SK-N-SH (cell line): Measurements from ENCODE around the gene EMILIN2. TPM values are rescaled to one million over a fixed set of nuclear protein-coding genes. Genes with fewer than 3 reads are reported as not detected.

Experiments used
- CTCF ChIA-PET: fragments of 300-600, 350-600 bp; formaldehyde crosslinking; extraction: SDS; loops from one replicate; lab custom pipeline; 2021; lab: Yijun Ruan, JAX
- POLR2A ChIA-PET: fragments of 350-600 bp; sonication (Branson Sonifier 250); formaldehyde crosslinking; extraction: SDS; loops from one replicate; lab custom pipeline; 2020; ENCODE audit warnings: antibody characterized with exemption, inconsistent platforms; lab: Yijun Ruan, JAX
- DNase-seq: peaks from one replicate; pipeline ENCODE4 v3.0.0; 2012
- H2AFZ ChIP-seq: fragments of 200-600 bp; sonication (generic); 2 replicates; pipeline ENCODE4 v1.8.1; 2016; ENCODE audit warnings: antibody characterized with exemption, mild to moderate bottlenecking, low read depth
- H3F3A ChIP-seq: fragments of 200-600 bp; sonication (generic); replicated peaks from 2 replicates; pipeline ENCODE3; 2016; ENCODE audit warnings: antibody characterized with exemption, mild to moderate bottlenecking; ENCODE audit not compliant: insufficient read depth
- H3K27ac ChIP-seq, 2 experiments: fragments of 200-500 bp in 1 of 2; fragments of 200-600 bp in 1 of 2; sonication (Bioruptor generic) in 1 of 2; sonication (generic), shearing (Covaris generic) in 1 of 2; 2 replicates each; pipeline versions ENCODE4 v1.5.1 to v1.6.1; 2014 to 2016; ENCODE audit warnings: low read depth in 2 of 2, inconsistent platforms in 1 of 2, low read length in 1 of 2, mild to moderate bottlenecking in 1 of 2, mixed read lengths in 1 of 2
- H3K27me3 ChIP-seq: fragments of 200-600 bp; sonication (generic), shearing (Covaris generic); 2 replicates; pipeline ENCODE4 v1.6.1; 2016; ENCODE audit warnings: mixed run types; ENCODE audit not compliant: insufficient read depth
- H3K36me3 ChIP-seq, 2 experiments: fragments of 200-500 bp in 1 of 2; fragments of 200-600 bp in 1 of 2; sonication (Bioruptor generic) in 1 of 2; sonication (generic) in 1 of 2; replicated peaks in 1 of 2; 2 replicates each; pipeline versions ENCODE3 to v1.5.1; 2014 to 2016; ENCODE audit warnings: low read length in 1 of 2, mild to moderate bottlenecking in 1 of 2; ENCODE audit not compliant: insufficient read depth in 2 of 2, control insufficient read depth in 1 of 2
- H3K4me1 ChIP-seq, 2 experiments: fragments of 200-500 bp in 1 of 2; fragments of 200-600 bp in 1 of 2; sonication (Bioruptor generic) in 1 of 2; sonication (generic), shearing (Covaris generic) in 1 of 2; 2 replicates each; pipeline versions ENCODE4 v1.5.1 to v1.6.1; 2014 to 2016; ENCODE audit warnings: low read depth in 1 of 2, low read length in 1 of 2, mixed run types in 1 of 2; ENCODE audit not compliant: insufficient read depth in 2 of 2, control insufficient read depth in 1 of 2
- H3K4me2 ChIP-seq: fragments of 200-600 bp; sonication (generic), shearing (Covaris generic); 2 replicates; pipeline ENCODE4 v1.6.1; 2017; ENCODE audit warnings: mixed run types
- H3K4me3 ChIP-seq, 2 experiments: fragments of 200-500 bp in 1 of 2; fragments of 200-600 bp in 1 of 2; sonication (Bioruptor generic) in 1 of 2; sonication (generic), shearing (Covaris generic) in 1 of 2; 2 replicates each; pipeline versions ENCODE4 v1.5.1 to v1.8.1; 2014 to 2016; ENCODE audit warnings: low read depth in 2 of 2, inconsistent platforms in 1 of 2, low read length in 1 of 2, mild to moderate bottlenecking in 1 of 2, mixed read lengths in 1 of 2, moderate library complexity in 1 of 2
- H3K79me2 ChIP-seq: fragments of 200-600 bp; sonication (generic); 2 replicates; pipeline ENCODE4 v1.8.1; 2017; ENCODE audit warnings: mild to moderate bottlenecking; ENCODE audit not compliant: insufficient read depth
- H3K9ac ChIP-seq: fragments of 200-600 bp; sonication (generic); 2 replicates; pipeline ENCODE4 v1.6.1; 2017; ENCODE audit warnings: mixed run types
- H3K9me2 ChIP-seq: fragments of 200-600 bp; sonication (generic); 2 replicates; pipeline ENCODE4 v1.6.1; 2017; ENCODE audit warnings: mixed run types
- H3K9me3 ChIP-seq: fragments of 200-600 bp; sonication (generic); 2 replicates; pipeline ENCODE4 v1.6.1; 2017; ENCODE audit warnings: mixed run types, mild to moderate bottlenecking, moderate library complexity
- H4K20me1 ChIP-seq: fragments of 200-600 bp; sonication (generic); 2 replicates; pipeline ENCODE4 v1.6.1; 2017; ENCODE audit warnings: mild to moderate bottlenecking, mixed run types; ENCODE audit not compliant: insufficient read depth
- ELF1 ChIP-seq: IDR thresholded peaks from 2 replicates; pipeline ENCODE4 v1.4.0; 2012
- FOSL2 ChIP-seq: IDR thresholded peaks from 2 replicates; pipeline ENCODE4 v1.4.0; 2012; ENCODE audit warnings: low read depth, mild to moderate bottlenecking, moderate library complexity, borderline replicate concordance
- FOXJ3 ChIP-seq: sonication (generic); formaldehyde crosslinking; IDR thresholded peaks from 2 replicates; pipeline ENCODE4 v1.5.1; 2020; ENCODE audit warnings: mild to moderate bottlenecking, missing genetic modification reagents
- GABPA ChIP-seq: IDR thresholded peaks from 2 replicates; pipeline ENCODE4 v1.4.0; 2012; ENCODE audit warnings: low read depth, mild to moderate bottlenecking
- IRF3 ChIP-seq: fragments of 150-350 bp; IDR thresholded peaks from 2 replicates; pipeline ENCODE4 v1.6.1; 2016; ENCODE audit warnings: mild to moderate bottlenecking, low read depth, low read length
- JUND ChIP-seq: IDR thresholded peaks from 2 replicates; pipeline ENCODE4 v1.4.0; 2012
- MEF2A ChIP-seq: IDR thresholded peaks from 2 replicates; pipeline ENCODE4 v1.4.0; 2012; ENCODE audit warnings: low read depth, borderline replicate concordance
- NFIC ChIP-seq: IDR thresholded peaks from 2 replicates; pipeline ENCODE4 v1.4.0; 2012; ENCODE audit warnings: borderline replicate concordance
- RCOR1 ChIP-seq: fragments of 150-350 bp; IDR thresholded peaks from 2 replicates; pipeline ENCODE4 v1.6.1; 2017; ENCODE audit warnings: antibody characterized with exemption, low read length
- SIN3A ChIP-seq: IDR thresholded peaks from 2 replicates; pipeline ENCODE4 v1.6.1; 2012; ENCODE audit warnings: low read depth, mild to moderate bottlenecking, low read length, moderate library complexity, borderline replicate concordance
- TCF12 ChIP-seq: IDR thresholded peaks from 2 replicates; pipeline ENCODE4 v1.4.0; 2012
- YY1 ChIP-seq: IDR thresholded peaks from 2 replicates; pipeline ENCODE4 v1.4.0; 2012; ENCODE audit warnings: low read depth, mild to moderate bottlenecking
- WGBS: methylation state at CpG from one replicate; pipeline ENCODE4 v1.1.6; 2017; ENCODE audit warnings: low lambda C conversion rate; 5-methylcytosine and 5-hydroxymethylcytosine counted together
- polyA plus RNA-seq, 3 experiments: library from polyadenylated mRNA; depleted of rRNA; stranded (reverse); fragments of >200 nt; gene quantifications; 2 replicates each; pipeline ENCODE4 v1.2.3, GENCODE V29; 2012
- TF ChIP-seq, protein P1 (sequence below): IDR thresholded peaks from 2 replicates; pipeline ENCODE4 v1.6.1; 2012; ENCODE audit warnings: mild to moderate bottlenecking, low read depth, low read length, moderate library complexity
- TF ChIP-seq, protein P2 (sequence below): fragments of 200-600 bp; sonication (generic); IDR thresholded peaks from 2 replicates; pipeline ENCODE4 v1.6.1; 2017; ENCODE audit warnings: antibody characterized with exemption, mild to moderate bottlenecking, moderate library complexity
- TF ChIP-seq, protein P3 (sequence below): IDR thresholded peaks from 2 replicates; pipeline ENCODE4; 2012

Gene EMILIN2
- polyA plus RNA-seq, 1 of the 3 experiments (the other 2 are of a cell fraction), result 1.4 TPM

DNA sequence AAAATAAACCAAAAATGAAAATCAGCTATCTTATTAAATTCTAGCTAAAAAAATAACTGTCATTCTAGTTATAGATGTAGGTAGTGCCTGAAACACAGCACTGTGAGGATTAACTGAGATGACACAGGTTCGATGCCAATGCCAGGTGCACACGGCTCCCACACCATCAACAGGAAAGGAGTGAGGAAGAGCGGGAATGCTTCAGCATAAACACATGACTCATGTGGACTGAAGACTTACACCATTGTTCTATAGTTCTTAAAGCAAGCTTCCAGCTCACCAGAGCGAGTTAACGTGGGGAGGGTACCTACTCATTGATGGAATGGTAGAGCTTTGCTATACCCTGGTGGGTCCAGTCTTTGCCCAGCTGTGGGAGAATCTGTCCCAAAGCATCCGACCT, 76.7 kb downstream of the EMILIN2 start (continued):
- TF ChIP-seq, protein P1, sequence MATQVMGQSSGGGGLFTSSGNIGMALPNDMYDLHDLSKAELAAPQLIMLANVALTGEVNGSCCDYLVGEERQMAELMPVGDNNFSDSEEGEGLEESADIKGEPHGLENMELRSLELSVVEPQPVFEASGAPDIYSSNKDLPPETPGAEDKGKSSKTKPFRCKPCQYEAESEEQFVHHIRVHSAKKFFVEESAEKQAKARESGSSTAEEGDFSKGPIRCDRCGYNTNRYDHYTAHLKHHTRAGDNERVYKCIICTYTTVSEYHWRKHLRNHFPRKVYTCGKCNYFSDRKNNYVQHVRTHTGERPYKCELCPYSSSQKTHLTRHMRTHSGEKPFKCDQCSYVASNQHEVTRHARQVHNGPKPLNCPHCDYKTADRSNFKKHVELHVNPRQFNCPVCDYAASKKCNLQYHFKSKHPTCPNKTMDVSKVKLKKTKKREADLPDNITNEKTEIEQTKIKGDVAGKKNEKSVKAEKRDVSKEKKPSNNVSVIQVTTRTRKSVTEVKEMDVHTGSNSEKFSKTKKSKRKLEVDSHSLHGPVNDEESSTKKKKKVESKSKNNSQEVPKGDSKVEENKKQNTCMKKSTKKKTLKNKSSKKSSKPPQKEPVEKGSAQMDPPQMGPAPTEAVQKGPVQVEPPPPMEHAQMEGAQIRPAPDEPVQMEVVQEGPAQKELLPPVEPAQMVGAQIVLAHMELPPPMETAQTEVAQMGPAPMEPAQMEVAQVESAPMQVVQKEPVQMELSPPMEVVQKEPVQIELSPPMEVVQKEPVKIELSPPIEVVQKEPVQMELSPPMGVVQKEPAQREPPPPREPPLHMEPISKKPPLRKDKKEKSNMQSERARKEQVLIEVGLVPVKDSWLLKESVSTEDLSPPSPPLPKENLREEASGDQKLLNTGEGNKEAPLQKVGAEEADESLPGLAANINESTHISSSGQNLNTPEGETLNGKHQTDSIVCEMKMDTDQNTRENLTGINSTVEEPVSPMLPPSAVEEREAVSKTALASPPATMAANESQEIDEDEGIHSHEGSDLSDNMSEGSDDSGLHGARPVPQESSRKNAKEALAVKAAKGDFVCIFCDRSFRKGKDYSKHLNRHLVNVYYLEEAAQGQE, result no peak
- TF ChIP-seq JUND (no peak), SIN3A (no peak), FOXJ3 (no peak)
- TF ChIP-seq, protein P2, sequence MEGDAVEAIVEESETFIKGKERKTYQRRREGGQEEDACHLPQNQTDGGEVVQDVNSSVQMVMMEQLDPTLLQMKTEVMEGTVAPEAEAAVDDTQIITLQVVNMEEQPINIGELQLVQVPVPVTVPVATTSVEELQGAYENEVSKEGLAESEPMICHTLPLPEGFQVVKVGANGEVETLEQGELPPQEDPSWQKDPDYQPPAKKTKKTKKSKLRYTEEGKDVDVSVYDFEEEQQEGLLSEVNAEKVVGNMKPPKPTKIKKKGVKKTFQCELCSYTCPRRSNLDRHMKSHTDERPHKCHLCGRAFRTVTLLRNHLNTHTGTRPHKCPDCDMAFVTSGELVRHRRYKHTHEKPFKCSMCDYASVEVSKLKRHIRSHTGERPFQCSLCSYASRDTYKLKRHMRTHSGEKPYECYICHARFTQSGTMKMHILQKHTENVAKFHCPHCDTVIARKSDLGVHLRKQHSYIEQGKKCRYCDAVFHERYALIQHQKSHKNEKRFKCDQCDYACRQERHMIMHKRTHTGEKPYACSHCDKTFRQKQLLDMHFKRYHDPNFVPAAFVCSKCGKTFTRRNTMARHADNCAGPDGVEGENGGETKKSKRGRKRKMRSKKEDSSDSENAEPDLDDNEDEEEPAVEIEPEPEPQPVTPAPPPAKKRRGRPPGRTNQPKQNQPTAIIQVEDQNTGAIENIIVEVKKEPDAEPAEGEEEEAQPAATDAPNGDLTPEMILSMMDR, result no peak
- TF ChIP-seq, protein P3, sequence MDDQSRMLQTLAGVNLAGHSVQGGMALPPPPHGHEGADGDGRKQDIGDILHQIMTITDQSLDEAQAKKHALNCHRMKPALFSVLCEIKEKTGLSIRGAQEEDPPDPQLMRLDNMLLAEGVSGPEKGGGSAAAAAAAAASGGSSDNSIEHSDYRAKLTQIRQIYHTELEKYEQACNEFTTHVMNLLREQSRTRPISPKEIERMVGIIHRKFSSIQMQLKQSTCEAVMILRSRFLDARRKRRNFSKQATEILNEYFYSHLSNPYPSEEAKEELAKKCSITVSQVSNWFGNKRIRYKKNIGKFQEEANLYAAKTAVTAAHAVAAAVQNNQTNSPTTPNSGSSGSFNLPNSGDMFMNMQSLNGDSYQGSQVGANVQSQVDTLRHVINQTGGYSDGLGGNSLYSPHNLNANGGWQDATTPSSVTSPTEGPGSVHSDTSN, result no peak

DNA sequence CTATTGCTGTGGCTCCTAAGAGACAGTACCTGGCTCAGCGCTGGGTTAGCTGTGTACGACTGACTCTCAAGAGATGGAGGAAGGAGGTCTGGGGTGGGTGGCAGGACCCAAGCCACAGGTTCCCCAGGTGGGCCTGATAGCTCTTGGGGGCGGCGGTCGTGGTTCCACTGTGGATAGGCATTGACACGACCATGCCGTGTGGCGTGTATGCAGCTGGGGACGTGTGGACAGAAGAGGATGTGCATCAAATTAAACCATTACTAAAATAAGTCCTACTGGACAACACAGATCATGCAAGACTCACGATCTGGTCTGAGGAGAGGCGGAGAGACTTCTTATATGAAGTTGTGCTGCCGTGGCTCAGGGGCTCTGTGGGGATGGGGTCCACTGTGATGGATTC, 78.1 kb downstream of the EMILIN2 start:
- no peak overlapping the region for H3K27ac ChIP-seq
- H2AFZ ChIP-seq, result no peak overlapping the region
- no peaks in the 10 kb centered on the region for H3K27me3 ChIP-seq
- DNase-seq, result no peak
- CTCF ChIA-PET, result interaction anchor here (1.0 to 2.0 kb wide), 4 partner anchors 138 to 321 kb away, joined by 3 to 8 read pairs (median 4); no protein-coding TSS in a partner anchor
- no peak overlapping the region for H3K9ac ChIP-seq
- H3K9me3 ChIP-seq, result no peaks in the 10 kb centered on the region
- no peaks in the 10 kb centered on the region for H3K9me2 ChIP-seq
- H3K79me2 ChIP-seq, result no peaks in the 10 kb centered on the region
- no peaks in the 10 kb centered on the region for H4K20me1 ChIP-seq
- H3K4me2 ChIP-seq, result no peak overlapping the region
- peaks cover 39 to 81% of the 10 kb centered on the region in 2 experiments for H3K36me3 ChIP-seq
- 95% methylated on average over 12 of the region's 12 CpGs for WGBS
- H3K4me1 ChIP-seq, result no peaks in the 10 kb centered on the region
- no peak overlapping the region for H3K4me3 ChIP-seq
- POLR2A ChIA-PET, result no interaction called here
- no peaks in the 10 kb centered on the region for H3F3A ChIP-seq
- TF ChIP-seq, protein P2, result no peak
- TF ChIP-seq, protein P1, result no peak
- TF ChIP-seq ELF1 (no peak), JUND (no peak), NFIC (no peak), GABPA (no peak), FOSL2 (no peak), YY1 (no peak), MEF2A (no peak), RCOR1 (no peak), IRF3 (no peak), TCF12 (no peak)
- TF ChIP-seq, protein P3, result no peak
